Neutrophil (primary cell): Measurements from ENCODE around the gene TSTD2.

Experiments
- H3K27ac ChIP-seq: fragments of 200-600 bp; sonication (generic); 2 replicates; pipeline ENCODE4 v1.5.1; 2016; ENCODE audit warnings: mild to moderate bottlenecking, moderate library complexity
- H3K27me3 ChIP-seq: fragments of 200-600 bp; sonication (generic); 2 replicates; pipeline ENCODE4 v1.6.0; 2016; ENCODE audit warnings: mild to moderate bottlenecking
- H3K36me3 ChIP-seq: fragments of 200-600 bp; sonication (generic); 2 replicates; pipeline ENCODE4 v1.5.1; 2017
- H3K4me1 ChIP-seq, 2 experiments: fragments of 200-600 bp in 1 of 2; sonication (generic) in 1 of 2; 1 replicate in 1 of 2; 2 replicates in 1 of 2; pipeline versions ENCODE4 v1.5.1 to v1.6.1; 2013 to 2016; ENCODE audit warnings: low read depth in 1 of 2, low read length in 1 of 2, mild to moderate bottlenecking in 1 of 2, moderate library complexity in 1 of 2; ENCODE audit not compliant: control insufficient read depth in 1 of 2, insufficient read depth in 1 of 2
- H3K4me3 ChIP-seq, 2 experiments: fragments of 200-600 bp in 1 of 2; sonication (generic) in 1 of 2; 1 replicate in 1 of 2; 2 replicates in 1 of 2; pipeline ENCODE4 v1.5.1; 2013 to 2016; ENCODE audit warnings: low read depth in 1 of 2, low read length in 1 of 2, mild to moderate bottlenecking in 1 of 2, moderate library complexity in 1 of 2
- H3K9me3 ChIP-seq: fragments of 200-600 bp; sonication (generic); 2 replicates; pipeline ENCODE4 v1.5.1; 2016
- TF ChIP-seq, protein P1 (sequence below): fragments of 200-600 bp; sonication (generic); IDR thresholded peaks from 2 replicates; pipeline ENCODE4 v1.5.1; 2016; ENCODE audit warnings: antibody characterized with exemption

Gene TSTD2

DNA sequence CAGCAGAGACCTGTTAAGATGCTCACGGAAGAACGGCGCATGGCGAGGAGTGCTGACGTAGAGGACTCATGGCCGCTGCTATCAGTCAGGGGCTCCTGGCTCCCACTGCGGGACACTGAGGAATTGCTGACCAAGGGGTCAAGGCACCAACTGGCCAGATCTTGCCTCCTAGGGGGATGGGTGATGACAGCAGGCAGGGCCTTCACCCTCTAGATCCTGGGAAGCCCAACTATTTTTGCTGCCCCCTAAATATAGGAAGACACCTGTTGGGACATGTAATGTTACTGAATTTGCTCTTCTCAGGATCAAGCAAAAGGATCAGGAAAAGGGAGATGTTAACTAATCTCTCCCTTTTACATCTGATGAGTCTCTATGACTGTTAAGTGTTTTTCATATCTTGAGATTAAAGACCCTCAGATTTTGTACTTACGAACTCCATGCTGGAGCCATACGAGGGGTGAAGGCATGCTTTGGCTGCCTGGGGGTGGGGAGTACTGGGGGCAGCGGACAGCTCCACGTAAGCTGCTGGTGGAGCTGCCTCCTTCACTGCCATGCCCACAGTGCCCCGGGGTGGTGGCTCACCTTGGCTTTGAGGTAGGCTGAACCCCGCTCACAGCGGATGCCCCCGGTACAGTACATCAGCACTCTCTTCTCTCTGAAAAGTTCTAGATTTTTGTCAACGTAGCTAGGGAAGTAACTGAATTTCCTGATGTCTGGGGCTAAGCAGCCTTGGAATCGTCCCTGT is 28.1 kb downstream of the TSTD2 start:
- Histone ChIP-seq H3K4me3 (no peak overlapping the region), H3K27ac (no peak overlapping the region), H3K27me3 (no peaks in the 10 kb centered on the region), H3K9me3 (no peaks in the 10 kb centered on the region), H3K4me1 (no peaks in the 10 kb centered on the region), H3K36me3 (peaks cover 39% of the 10 kb centered on the region)
- TF ChIP-seq, protein P1, sequence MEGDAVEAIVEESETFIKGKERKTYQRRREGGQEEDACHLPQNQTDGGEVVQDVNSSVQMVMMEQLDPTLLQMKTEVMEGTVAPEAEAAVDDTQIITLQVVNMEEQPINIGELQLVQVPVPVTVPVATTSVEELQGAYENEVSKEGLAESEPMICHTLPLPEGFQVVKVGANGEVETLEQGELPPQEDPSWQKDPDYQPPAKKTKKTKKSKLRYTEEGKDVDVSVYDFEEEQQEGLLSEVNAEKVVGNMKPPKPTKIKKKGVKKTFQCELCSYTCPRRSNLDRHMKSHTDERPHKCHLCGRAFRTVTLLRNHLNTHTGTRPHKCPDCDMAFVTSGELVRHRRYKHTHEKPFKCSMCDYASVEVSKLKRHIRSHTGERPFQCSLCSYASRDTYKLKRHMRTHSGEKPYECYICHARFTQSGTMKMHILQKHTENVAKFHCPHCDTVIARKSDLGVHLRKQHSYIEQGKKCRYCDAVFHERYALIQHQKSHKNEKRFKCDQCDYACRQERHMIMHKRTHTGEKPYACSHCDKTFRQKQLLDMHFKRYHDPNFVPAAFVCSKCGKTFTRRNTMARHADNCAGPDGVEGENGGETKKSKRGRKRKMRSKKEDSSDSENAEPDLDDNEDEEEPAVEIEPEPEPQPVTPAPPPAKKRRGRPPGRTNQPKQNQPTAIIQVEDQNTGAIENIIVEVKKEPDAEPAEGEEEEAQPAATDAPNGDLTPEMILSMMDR = no peak

DNA sequence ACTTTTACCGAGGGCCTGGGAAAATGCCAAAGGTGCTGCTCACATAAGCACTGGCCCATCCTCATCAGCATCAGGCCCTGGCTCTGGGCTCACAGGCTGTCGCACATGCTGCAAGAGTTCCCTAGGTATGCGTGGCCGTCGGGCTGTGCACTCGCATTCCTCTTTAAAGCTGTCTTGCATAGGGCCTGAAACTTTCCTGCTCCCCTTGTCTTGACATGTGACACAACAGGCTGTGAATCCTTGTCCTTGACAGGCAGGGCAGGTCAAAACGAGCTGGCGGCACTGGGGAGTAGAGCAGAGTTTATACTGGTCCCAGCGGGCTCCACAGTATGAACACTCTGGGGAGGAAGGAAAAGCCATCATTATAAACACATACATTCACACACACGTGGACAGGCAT is 30.7 kb downstream of the TSTD2 start:
- no peak overlapping the region for H3K4me3 ChIP-seq
- TF ChIP-seq, protein P1 = no peak
- no peak overlapping the region for H3K27ac ChIP-seq
- H3K9me3 ChIP-seq = no peaks in the 10 kb centered on the region
- H3K27me3 ChIP-seq = no peaks in the 10 kb centered on the region
- H3K36me3 ChIP-seq = peaks cover 36% of the 10 kb centered on the region
- H3K4me1 ChIP-seq = peaks cover 0 to 4% of the 10 kb centered on the region in 2 experiments

DNA sequence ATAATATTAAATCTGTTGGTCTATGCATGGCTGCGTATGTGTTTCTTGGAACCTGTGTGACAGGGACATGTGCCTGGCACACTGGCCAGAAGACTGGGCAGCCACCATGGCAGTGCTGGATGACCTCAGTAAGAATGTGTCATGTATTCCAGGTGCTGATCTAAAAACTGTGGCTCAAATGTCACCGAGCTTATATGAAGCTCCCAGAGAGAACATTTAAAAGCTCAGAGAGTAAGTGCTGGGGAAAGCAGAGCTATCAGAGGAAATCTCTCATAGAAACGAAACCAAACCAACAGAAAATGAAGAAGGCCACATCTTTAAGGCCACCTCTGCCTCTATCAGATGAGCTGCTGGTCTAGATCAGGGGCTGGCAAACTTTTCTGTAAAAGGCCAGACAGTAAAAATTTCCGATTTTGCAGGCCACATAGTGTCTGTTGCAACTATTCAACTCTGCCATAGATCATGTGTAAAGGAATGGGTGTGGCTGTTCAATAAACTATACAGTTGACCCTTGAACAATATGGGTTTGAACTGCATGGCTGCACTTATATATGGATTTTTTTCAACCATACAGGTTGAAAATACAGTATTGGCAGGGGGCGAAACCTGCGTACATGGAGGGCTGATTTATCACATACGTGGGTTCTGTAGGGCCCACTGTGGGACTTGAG is 31.8 kb downstream of the TSTD2 start:
- TF ChIP-seq, protein P1 = no peak
- peaks cover 36% of the 10 kb centered on the region for H3K36me3 ChIP-seq
- H3K9me3 ChIP-seq = no peaks in the 10 kb centered on the region
- no peak overlapping the region for H3K4me3 ChIP-seq
- peaks cover 0 to 4% of the 10 kb centered on the region in 2 experiments for H3K4me1 ChIP-seq
- H3K27ac ChIP-seq = no peak overlapping the region
- no peaks in the 10 kb centered on the region for H3K27me3 ChIP-seq

DNA sequence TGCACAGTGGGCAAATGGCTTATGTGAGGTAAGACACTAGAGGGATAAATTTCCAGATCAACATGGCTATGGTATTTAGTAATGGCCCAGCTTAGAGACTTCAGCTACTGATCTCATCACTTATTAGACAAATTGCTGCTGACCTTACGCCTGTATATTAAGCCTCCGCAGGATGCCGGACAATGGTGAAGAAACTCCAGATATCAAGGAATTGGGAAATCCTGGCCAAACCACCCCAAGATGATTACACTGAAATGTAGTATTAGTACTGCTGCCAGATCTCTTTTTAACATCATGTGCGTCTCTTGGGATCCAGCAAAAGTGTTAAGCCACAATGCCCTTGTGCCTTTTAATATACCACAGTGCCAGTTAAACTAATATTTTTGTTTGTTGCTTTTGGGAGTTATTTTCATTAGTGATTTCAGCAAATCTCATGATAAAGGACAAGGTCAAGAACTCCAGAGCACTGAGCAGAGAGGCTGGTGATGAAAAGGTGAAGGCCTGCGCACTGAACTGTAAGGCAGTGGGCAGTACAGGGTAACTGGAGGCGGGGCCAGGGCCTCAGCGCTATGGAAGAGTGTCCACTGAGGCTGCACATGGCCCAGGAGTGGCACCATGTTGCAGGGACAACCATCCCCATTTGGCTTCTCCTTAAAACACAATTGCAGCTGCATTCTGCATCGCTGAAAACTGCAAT is 32.5 kb downstream of the TSTD2 start:
- Histone ChIP-seq H3K4me3 (no peak overlapping the region), H3K4me1 (peaks cover 0 to 4% of the 10 kb centered on the region in 2 experiments), H3K36me3 (peaks cover 36% of the 10 kb centered on the region), H3K27ac (no peak overlapping the region), H3K27me3 (no peaks in the 10 kb centered on the region), H3K9me3 (no peaks in the 10 kb centered on the region)
- TF ChIP-seq, protein P1 = no peak

DNA sequence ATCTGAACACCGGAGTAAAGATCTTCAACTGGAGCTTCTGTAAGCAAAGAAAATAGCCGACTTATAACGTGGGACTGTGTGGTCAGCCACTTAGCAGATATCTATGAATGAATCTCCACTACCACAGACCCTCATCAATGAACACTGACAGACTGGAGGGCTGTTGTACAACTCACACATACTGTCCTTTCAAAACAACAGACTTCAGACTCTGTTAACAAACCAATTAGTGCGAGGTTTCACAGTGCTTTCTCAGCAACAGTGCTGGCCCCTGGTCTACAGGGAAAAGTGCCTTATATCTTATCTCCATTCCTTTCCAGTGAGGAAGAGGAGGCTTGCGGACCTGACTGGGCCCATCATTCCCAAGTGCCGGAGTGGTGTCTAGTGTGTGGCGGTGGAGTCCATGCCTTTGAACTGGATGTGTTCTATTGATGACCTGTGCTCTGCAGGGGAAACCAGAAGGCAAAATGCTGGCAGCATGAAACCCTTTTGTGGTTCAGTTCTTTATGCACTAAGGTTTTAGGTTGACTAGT is 33.8 kb downstream of the TSTD2 start:
- Histone ChIP-seq H3K36me3 (peaks cover 25% of the 10 kb centered on the region), H3K27ac (no peak overlapping the region), H3K27me3 (no peaks in the 10 kb centered on the region), H3K4me1 (peaks cover 0 to 4% of the 10 kb centered on the region in 2 experiments), H3K9me3 (no peaks in the 10 kb centered on the region), H3K4me3 (no peak overlapping the region)
- TF ChIP-seq, protein P1 = no peak
